ENCODE data around the gene FBXO11.
"Not testable (repeated sequence)": the region's sequence is repeated elsewhere in the genome, so short reads cannot be mapped to it uniquely, and the experiment has no call there.

Gene FBXO11

DNA sequence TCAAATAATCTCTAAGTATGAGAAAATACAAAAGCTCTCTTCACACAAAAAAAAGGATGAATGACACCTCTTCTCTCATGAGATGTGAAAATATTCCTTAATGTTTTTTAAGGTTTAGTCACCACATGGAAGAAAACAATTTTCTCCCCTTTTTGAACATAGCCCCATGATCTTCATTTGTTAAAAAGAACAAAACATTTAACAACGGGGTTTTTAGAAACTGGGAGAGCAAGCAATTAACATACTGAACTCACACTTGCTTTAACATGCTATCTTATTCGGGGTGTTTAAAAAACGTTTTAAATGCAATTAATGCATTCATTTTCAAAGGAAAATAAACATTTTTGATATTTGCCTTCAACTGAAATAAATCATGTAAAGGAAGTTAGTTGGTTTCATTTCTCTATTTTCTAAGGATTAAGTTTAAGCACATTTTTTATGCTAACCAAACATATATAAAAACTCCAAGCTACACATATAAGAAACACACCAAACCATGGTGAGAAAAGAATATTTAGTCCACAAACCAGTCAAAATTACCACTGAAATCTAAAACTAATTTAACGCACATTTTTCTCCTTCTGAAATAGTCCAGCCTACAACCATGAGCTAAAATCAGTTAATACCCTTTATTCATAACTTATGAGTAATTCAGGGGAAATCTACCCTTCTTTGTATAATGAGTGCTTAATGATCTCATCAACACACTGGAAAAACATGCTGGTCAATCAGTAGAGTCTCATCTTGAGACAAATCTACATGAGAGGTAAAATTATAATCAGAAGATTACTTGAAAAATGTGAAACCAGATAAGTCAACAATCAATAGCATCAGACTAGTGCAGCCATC lies 8.2 kb downstream of the FBXO11 start:
- DNase-seq = no peak

DNA sequence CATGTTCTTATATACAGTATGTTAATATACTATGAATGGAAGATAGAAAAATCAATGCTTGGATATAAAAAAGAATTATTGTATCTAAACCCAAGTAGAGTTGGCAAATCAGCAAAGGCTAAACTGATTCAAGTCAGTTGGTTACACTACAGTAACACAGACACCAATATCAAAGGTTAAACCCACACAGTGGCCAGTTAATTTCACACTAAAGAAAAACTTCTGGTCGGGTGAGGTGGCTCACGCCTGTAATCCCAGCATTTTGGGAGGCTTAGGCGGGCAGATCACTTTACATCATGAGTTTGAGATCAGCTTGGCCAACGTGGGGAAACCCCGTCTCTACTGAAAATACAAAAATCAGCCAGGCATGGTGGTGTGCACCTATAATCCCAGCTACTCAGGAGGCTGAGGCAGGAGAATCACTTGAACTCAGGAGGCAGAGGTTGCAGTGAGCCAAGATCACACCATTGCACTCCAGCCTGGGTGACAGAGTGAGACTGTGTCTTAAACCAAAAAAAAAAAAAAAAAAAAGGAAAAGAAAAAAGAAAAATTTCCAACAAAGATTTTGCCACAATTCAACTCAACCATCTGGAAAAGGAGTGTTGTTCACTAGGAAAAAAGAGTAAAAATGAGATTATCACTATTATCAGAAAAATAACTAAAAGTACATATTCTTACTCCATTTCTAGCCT lies 9.0 kb downstream of the FBXO11 start:
- DNase-seq = not testable (repeated sequence)

DNA sequence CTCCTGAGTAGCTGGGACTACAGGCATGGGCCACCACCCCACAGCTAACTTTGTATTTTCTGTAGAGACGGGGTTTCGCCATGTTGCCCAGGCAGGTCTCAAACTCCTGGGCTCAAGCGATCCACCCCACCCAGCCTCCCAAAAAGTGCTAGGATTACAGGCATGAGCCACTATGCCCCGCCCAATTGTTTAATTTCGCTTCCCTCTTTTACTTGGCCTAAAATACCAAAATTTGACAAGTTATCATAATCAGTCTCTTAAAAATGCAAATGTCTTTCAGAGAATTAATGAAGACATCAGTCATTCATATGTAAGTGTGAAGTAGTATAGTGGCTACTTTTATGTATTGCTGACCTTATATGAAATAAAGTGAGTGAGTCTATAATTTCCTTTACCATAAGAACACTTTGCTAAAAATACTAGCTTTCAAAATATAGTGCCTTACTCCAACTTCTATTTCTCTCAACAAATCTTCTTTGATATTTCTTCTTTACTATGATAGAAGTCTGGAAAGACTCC lies 9.8 kb downstream of the FBXO11 start:
- no peak for DNase-seq

DNA sequence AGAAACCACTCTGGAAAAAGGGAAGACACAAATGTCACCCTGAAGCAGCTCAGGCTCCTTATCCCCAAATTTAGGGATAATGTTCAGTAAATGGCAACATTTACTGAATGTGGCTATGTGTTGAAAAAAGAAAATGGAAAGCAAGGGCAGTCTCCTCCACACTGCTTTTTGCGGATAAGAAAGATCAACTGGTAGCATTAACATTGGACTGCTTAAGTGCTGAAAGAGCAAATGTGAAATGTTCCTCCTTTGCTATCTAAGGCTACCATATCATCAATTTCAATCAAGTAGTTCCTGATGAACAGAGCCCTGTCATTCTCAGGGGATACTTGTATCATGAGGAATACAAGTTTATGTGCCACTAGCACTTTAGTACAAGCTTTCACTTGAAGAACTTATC lies 12.5 kb downstream of the FBXO11 start:
- DNase-seq = no peak

DNA sequence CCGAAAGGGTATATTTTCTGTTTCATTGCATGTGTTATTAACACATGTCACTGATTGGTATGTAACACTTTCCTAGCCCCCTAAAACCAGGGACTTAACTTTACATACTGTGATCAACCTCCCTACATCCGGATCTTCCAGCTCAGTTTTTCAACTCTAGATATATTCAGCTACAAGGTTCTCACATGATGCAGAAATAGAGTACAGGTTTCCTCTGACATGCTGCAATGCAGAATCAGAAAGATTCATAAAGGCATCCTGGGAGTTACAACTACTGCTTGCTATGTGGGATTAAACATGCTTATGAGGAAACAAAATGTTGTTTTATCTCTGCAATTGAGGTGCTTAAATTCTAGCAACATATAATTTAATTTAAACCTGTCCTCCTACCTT lies 14.0 kb downstream of the FBXO11 start:
- no peak for DNase-seq

DNA sequence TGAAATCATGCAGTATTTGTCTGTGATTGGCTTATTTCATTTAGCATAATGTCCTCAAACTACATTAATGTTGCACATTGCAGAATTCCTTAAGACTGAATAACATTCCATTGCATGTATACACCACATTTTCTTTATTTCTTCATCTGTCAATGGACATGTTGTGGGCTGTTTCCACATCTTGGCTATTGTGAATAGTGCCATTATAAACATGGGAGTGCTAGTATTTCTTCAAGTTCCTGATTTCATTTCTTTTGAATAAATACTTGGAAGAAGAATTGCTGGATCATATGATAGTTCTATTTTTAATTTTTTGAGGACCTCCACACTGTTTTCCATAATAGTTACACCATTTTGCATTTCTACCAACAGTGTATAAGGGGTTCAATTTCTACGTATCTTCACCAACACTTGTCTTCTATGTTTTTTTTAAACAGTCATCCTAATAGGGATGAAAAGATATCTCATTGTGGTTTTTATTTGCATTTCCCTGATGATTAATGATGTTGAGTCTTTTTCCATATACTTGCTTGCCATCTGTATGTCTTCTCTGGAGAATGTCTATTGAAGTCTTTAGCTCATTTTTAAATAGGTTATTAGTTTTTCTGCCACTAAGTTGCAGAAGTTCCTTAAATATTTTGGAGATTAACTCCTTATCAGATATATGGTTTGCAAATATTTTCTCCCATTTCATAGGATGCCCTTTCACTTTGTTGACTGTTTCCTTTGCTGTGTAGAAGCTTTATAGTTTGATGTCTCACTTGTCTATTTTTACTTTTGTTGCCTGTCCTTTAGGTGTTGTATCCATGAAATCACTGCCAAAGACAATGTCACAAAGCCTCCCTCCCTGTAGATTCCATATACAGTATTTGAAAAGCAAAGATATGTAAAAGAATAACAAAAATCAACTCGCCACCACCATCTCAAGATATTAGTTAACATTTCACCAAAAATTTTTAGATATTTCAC lies 14.6 kb downstream of the FBXO11 start:
- no peak for DNase-seq

DNA sequence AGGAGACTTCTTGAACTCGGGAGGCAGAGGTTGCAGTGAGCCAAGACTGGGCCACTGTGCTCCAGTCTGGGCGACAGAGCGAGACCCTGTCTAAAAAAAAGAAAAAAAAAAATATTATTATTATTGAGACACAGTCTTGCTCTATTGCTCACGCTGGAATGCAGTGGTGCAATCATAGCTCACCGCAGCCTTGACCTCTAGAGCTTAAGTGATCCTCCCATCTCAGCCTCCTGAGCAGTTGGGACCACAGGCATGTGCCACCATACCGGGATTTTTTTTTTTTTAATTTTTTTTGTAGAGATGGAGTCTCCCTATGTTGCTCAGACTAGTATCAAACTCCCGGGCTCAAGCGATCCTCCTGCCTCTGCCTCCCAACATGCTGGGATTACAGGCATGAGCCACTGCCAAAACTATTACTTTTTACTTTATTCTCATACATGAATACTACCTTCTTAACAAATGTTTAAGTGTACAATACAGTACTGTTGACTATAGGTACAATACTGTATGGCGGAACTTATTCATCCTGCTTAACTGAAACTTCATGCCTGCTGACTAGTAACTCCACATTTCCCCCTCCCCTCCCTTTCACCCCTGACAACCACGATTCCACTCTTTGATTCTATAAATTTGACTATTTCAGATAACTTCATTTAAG lies 15.5 kb downstream of the FBXO11 start:
- DNase-seq = no peak

DNA sequence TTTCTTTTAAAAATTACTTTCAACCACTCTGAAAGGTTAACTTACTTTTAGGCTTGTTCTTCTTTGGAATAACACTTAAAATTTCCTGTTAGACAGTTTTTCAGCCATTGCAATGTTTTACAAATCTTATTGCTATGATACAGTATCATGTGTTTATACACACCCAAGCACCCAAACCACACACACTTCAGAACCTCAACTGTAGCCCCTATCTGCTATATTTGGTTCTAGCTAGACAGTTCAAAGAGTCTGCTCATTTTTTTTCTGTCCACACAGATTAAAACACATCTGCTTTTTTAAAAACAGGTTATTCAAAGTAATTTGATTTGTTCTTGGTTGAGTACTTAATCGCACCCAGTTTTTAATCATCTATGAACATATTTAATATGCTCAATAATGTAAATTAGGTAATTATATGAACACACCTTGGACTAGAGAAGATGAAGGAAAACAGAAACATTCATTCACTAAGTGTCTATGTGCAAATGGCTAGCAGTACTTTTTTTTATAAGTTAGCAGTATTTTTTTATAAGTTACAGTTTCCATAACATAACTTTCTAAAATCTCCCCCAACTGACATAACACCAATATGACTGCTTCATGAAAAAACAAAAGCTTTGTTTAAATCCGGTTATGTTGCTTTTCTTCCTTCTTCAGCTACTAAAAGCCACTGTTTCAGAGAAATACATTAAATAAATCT lies 17.6 kb downstream of the FBXO11 start:
- no peak for DNase-seq

DNA sequence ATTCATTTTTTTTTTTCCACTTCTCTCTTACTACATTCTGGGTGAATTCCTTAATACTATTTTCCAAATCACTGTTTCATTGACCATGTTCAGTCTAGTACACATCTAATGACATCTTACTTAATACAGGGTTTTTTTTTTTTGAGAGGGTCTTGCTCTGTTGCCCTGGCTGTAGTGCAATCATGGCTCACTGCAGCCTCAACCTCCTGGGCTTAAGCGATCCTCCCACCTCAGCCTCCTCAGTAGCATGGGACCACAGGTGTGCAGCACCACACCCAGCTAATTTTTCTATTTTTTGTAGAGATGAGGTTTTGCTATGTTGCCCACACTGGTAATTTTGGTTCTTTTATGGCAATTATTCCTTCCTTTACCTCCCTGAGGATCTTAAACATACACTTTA lies 29.4 kb downstream of the FBXO11 start:
- no peak for DNase-seq

DNA sequence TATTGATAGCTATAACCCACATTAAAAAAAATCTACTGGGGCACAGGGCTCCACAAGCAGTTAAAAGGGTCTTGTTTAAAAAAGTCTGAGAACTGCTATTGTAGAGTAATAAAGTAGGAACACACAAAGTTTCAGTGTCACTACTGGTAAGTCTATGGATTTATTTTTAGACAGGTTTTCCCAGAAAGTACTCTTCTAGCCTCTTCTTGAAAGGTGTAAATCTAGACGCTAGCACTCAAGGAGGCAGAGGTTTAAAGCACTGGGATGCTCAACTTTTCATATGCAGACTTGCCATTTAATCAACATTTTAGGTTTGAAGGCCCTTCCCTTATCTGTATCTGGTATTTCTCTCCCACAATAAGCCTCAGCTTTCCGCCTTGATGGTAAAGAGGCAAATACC lies 33.4 kb downstream of the FBXO11 start:
- no peak for DNase-seq

DNA sequence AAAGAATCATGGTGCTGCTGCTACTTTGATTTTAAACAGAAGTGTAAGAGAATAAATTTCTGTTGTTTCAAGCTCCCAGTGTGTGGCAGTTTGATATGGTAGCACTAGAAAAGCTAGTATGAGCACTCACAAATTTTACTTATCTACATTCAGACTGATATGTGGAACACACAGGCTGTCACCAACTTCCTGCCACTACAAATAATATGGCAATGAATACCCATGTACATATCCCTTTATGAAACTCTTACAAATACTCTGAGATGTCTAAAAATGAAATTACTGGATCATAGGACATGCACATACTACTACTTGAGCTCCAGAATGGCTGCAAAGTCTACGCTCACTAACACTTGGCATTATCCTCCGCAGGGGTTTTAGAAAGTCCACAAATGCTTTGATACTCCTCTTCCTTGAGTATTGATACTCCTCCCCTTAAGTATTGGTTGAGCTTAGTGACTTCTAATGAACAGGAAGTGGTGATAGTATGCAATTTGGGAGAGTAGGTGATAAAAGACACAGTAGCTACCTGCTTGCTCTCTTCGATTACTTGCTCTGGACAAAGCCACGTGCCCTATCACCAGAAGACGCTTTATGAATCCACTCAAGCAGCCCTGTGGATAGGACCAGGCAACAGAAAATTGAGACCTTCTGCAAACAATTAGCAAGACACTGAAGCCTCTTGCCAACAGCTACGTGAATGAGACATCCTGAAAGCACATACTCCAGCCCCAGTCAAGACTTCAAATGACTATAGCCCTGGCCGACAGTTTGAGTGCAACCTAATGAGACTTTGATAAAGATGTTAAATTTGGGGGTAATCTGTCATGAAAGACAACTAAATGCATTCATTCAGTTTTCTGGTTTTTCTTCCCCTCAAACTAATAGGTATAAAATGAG lies 35.4 kb downstream of the FBXO11 start:
- no peak for DNase-seq

DNA sequence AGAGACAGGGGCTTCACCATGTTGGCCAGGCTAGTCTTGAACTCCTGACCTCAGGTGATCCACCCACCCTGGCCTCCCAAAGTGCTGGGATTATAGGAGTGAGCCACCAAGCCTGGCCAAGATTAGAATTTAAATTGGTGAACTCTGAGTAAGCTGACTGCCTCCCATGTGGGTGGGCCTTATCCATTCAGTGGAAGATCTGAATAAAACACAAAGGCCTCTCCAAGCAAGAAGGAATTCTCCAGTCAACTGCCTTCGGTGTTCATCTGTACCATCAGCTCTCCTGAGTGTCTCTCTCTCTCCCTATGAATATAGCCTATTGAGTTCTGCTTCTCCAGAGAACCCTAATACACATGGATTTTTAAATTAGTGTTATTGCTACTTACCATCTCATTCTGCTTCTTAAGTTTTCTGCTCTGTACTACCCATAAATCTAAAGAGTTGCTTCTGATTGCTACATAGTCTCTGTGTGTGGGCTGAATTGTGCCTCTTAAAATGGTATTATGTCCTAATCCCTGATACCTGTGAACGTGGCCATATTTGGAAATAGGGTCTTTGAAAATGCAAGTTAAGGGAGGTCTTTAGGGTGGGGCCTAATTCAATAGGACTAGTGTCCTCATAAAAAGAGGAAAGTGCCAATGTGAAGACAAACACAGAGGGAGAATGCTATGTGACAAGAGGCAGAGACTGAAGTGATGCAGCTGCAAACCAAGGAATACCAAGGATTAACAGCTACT lies 36.3 kb downstream of the FBXO11 start:
- DNase-seq = no peak

DNA sequence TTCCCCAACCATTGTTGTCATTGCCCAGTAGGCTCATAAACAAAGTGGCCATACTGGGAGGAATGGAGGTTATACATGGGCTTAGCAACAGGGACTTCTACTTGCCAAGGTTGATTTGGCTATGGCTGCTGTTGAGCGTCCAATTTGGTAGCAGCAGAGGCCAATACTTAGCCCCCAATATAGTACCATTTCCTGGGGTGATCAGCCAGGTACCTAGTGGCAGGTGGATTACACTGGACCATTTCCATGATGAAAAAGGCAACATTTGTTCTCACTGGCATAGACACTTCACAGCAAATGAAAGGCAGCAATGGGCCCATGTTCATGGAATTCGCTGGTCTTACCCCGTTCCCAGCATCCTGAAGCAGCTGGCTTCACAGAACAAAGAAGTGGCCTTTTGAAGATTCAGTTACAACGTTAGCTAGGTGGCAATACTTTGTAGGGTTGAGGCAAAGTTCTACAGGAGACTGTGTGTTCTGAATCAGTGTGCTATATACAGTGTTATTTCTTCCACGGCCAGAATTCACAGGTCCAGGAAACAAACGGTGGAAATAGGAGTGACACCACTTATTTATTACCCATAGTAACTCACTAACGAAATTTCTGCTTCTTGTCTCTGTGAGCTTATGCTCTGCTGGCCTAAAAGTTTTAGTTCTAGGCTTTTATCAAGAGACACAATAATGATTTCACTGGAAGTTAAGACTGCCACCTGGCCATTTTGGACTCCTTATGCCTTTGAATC lies 37.5 kb downstream of the FBXO11 start:
- DNase-seq = no peak

DNA sequence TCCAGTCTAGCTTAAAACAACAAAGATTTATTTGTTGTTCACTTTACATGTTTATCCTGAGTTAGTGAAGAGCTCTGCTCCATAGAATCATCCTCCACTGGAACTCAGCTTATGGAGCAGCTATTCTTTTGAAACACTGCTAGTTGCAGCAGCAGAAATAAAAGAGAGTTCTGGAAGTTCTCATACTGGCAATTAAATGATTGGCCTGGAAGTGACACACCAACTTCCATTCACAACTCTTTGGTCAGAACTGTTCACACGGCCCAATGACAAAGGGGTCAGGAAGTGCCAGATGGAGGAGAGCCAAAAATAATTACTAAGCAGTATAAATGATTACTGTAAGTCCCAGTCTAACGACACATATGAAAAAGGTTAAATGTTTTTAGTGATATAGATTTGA lies 39.1 kb downstream of the FBXO11 start:
- no peak for DNase-seq

DNA sequence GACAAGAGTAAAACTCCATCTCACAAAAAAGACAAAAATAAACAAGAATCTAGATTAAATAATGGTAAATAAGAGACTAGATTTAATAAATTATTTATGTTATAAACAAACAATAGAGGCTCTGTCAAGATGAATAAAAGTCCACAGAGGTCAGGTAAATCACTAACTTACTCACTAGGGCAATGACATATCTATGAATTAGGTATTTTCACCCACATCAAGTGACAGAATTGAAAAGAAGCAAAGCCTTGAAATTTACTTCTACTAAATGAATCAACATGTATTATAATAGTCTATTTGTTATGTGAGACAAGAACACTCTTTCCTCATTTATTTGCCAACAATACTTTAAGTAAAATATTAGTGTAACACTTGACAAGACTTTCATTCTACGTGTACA lies 41.7 kb downstream of the FBXO11 start:
- DNase-seq = no peak

DNA sequence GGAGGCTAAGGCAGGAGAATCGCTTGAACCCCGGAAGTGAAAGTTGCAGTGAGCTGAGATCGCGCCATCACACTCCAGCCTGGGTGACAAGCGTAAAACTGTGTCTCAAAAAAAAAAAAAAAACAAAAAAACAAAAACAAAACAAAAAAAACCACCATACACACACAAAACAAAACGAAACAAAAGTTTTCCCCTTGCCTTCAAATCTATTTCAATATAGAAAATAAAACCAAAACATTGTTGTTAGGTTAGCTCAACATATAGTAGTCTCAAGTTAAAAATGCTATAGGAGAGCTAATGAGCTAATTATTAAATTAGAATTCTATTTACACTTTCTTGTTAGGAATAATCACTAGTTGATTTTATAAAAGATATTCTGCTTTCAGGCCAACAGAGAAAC lies 43.3 kb downstream of the FBXO11 start:
- DNase-seq = no peak

DNA sequence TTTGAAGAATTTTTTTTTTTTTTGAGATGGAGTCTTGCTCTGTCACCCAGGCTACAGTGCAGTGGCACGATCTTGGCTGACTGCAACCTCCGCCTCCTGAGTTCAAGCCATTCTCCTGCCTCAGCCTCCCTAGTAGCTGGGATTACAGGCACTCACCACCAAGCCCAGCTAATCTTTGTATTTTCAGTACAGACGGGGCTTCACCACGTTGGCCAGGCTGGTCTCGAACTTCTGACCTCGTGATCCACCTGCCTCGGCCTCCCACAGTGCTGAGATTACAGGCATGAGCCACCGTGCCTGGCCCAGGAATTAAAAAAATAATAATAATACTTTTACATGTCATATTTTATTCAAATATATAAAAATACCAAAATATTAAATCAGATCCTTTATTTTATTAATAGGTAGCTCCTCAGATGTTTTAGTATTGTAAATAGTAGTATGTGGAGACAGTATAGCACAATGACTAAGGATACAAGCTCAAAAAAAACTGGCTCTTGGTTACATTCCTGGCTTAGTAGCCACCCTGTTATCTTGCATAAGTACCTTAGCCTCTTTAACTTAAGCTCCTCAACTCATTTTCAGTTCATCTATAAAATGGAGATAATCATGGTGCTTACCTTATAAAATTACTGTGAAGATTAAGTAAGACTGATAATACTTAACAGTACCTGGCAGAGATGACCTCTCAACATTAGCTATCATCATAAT lies 53.1 kb downstream of the FBXO11 start:
- DNase-seq = not testable (repeated sequence)

DNA sequence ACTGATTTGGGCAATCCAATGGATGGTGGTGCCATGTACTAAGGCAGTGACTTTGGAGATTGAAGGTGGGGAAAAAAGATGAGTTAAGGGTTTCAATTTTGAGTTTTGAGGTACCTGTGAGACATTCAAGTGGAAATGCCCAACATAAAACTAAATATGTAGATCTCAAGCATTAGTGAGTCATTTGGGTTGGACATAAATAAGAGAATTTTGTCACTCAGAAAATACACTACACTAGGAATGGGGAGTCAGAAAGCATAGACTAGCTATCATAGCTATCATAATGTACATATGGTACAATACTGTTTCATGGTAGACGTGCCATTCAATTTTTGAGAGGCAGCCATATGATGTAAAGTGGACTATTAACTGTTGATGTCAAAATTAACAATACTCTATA lies 56.1 kb downstream of the FBXO11 start:
- no peak for DNase-seq

DNA sequence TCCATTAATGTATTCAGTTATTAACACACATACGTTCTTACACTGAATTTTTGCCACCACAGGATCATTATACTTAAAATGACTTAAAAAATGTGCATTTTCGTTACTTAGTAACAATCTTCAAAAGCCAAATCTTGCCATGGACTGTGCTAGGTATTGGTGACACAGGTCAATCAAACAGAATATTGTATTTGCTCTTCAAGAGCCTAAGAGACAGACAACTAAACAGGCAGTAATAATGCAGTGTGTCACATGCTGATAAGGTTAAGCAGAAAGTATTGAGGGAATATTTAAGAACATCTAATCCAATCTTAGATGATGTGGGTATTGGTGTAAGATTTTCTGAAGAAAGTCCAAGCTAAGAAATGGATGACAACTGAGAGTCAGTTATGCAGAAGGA lies 56.9 kb downstream of the FBXO11 start:
- DNase-seq = no peak

All from stimulated activated CD4-positive, alpha-beta T cell treated with anti-CD3 and anti-CD28 coated beads, Interleukin-2, amount 100 ng/mL, for 24 hours (primary cell).